ENCODE results near the gene UBE2D4. TPM values are rescaled to one million over a fixed set of nuclear protein-coding genes. Genes with fewer than 3 reads are reported as not detected.
"Not testable (repeated sequence)": the region's sequence is repeated elsewhere in the genome, so short reads cannot be mapped to it uniquely, and the experiment has no call there.

UBE2D4 gene
- total RNA-seq, 1 donor from 2014 or later, result 6.8 TPM

DNA sequence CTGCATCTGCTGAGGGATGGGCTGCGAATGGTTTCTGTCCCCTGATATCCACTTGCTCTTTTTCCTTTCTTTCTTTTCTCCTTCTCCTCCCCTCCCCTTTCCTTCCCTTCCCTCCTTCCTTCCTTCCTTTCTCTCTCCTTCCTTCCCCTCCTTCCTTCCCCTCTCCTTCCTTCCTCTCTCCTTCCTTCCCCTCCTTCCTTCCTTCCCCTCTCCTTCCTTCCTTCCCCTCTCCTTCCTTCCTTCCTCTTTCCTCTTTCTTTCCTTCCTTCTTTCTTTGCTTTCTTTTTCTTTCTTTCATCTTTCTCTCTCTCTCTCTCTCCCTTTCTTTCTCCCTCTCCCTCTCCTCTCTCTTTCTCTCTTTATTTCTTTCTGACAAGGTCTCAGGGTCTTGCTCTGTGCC, 51.3 kb downstream of the UBE2D4 start:
- no peaks in the 10 kb centered on the region for H4K20me1 ChIP-seq (ENCODE audit: low read depth)
- no peak overlapping the region for H3K4me3 ChIP-seq
- H3K27ac ChIP-seq, result no peak overlapping the region
- no peaks in the 10 kb centered on the region for H3K27me3 ChIP-seq
- Mint-ChIP-seq H3K4me1 (no peaks in the 10 kb centered on the region), H3K9me3 (no peaks in the 10 kb centered on the region), H3K4me3 (no peak overlapping the region), H3K27ac (no peak overlapping the region), H3K36me3 (no peaks in the 10 kb centered on the region), H3K27me3 (ENCODE audit: insufficient read depth, low read depth) (peaks cover 2% of the 10 kb centered on the region)
- no peaks in the 10 kb centered on the region for H3K9me3 ChIP-seq (ENCODE audit: low read depth)
- no peaks in the 10 kb centered on the region for H3K79me2 ChIP-seq (ENCODE audit: low read depth)
- no peaks in the 10 kb centered on the region for H3K4me1 ChIP-seq
- H3K4me2 ChIP-seq, result no peak overlapping the region
- no peaks in the 10 kb centered on the region for H3K36me3 ChIP-seq
- no peak overlapping the region for H2AFZ ChIP-seq (replicated peaks)
- no peaks in the 10 kb centered on the region for H3F3A ChIP-seq (ENCODE audit: low read depth)
- no peak overlapping the region for H3K9ac ChIP-seq
- TF ChIP-seq, protein P1, sequence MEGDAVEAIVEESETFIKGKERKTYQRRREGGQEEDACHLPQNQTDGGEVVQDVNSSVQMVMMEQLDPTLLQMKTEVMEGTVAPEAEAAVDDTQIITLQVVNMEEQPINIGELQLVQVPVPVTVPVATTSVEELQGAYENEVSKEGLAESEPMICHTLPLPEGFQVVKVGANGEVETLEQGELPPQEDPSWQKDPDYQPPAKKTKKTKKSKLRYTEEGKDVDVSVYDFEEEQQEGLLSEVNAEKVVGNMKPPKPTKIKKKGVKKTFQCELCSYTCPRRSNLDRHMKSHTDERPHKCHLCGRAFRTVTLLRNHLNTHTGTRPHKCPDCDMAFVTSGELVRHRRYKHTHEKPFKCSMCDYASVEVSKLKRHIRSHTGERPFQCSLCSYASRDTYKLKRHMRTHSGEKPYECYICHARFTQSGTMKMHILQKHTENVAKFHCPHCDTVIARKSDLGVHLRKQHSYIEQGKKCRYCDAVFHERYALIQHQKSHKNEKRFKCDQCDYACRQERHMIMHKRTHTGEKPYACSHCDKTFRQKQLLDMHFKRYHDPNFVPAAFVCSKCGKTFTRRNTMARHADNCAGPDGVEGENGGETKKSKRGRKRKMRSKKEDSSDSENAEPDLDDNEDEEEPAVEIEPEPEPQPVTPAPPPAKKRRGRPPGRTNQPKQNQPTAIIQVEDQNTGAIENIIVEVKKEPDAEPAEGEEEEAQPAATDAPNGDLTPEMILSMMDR (IDR thresholded peaks at IDR 0.05), result no peak
- no peak for TF ChIP-seq EZH2phosphoT487 (IDR thresholded peaks at IDR 0.05)
- no peak for TF ChIP-seq EZH2 (IDR thresholded peaks at IDR 0.05)
- DNase-seq (ENCODE audit: low spot score), result no peak

DNA sequence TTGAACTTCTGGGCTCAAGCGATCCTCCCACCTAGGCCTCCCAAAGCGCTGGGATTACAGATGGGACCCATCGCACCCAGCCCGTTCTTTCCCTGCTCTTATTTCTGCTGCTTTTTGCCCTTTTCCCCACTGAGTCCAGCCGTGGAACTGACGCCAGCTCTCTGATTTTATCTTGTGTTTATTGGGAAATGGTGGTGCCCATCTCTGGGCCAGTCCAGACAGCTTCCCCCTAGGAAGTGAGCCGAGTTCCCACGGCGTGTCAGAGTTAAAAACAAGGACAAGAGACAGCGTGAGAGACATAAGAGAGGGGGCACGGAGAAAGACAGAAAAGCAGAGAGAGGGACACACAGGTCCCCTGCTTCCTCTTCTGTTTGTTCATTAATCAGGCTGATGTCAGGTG, 51.9 kb downstream of the UBE2D4 start:
- H3K4me1 Mint-ChIP-seq; H3K27me3 Mint-ChIP-seq (ENCODE audit: insufficient read depth, low read depth); H3K4me1 ChIP-seq; H3K36me3 ChIP-seq; H3K4me3 Mint-ChIP-seq; H3K27me3 ChIP-seq; H2AFZ ChIP-seq (replicated peaks); H3K27ac Mint-ChIP-seq; H3K9me3 Mint-ChIP-seq; H3K9me3 ChIP-seq (ENCODE audit: low read depth); H3K79me2 ChIP-seq (ENCODE audit: low read depth); H3K4me3 ChIP-seq; H3F3A ChIP-seq (ENCODE audit: low read depth); H3K27ac ChIP-seq; H3K9ac ChIP-seq; H3K36me3 Mint-ChIP-seq; DNase-seq (ENCODE audit: low spot score); H3K4me2 ChIP-seq; H4K20me1 ChIP-seq (ENCODE audit: low read depth): not testable (repeated sequence)

DNA sequence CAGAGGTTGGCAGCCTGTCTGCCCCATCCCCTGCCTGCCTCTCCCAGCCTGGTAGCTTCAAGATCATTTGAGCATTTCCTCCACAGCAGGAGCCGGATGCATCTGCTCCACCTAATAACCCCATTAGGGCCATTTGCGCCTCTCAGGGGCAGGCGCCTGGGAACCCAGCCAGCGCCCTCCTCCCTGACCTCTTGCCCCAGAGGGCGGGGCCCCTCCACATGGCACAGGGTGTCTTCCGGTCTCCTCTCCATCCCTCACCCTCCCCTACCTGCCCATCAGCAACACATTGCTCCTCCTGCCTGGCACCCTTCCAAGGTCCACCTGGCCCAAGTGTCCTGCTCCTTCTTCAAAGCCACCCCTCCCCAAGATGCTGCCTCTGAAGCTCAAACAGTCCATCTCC, 56.6 kb downstream of the UBE2D4 start:
- DNase-seq (ENCODE audit: low spot score); H3K36me3 Mint-ChIP-seq; H3K9me3 Mint-ChIP-seq; H3F3A ChIP-seq (ENCODE audit: low read depth); H3K9ac ChIP-seq; H3K36me3 ChIP-seq; H3K9me3 ChIP-seq (ENCODE audit: low read depth); H3K27me3 ChIP-seq; H3K27ac Mint-ChIP-seq; H4K20me1 ChIP-seq (ENCODE audit: low read depth); H3K4me2 ChIP-seq; H3K79me2 ChIP-seq (ENCODE audit: low read depth); H3K4me1 ChIP-seq; H3K4me3 Mint-ChIP-seq; H3K27me3 Mint-ChIP-seq (ENCODE audit: insufficient read depth, low read depth); H2AFZ ChIP-seq (replicated peaks); H3K4me1 Mint-ChIP-seq; H3K27ac ChIP-seq; H3K4me3 ChIP-seq: not testable (repeated sequence)

DNA sequence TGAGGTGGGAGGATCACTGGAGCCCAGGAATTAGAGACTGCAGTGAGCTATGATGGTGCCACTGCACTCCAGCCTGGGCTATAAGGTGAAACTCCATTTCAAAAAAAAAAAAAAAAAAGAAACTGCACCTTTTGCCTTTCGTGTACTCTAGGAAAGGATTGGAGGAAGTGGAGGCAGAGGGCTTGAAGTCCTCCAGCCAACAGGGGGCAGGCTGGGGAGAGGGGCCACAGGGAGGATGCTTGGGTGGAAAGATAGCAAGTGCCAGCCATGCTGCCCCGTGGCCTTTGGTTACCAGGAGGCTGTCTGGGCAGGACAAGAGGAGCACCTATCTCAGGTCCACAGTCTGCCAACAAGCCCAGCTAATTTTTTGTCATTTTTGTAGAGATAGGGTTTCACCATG, 57.5 kb downstream of the UBE2D4 start:
- not testable (repeated sequence) for H3K27ac Mint-ChIP-seq, H3K27ac ChIP-seq

DNA sequence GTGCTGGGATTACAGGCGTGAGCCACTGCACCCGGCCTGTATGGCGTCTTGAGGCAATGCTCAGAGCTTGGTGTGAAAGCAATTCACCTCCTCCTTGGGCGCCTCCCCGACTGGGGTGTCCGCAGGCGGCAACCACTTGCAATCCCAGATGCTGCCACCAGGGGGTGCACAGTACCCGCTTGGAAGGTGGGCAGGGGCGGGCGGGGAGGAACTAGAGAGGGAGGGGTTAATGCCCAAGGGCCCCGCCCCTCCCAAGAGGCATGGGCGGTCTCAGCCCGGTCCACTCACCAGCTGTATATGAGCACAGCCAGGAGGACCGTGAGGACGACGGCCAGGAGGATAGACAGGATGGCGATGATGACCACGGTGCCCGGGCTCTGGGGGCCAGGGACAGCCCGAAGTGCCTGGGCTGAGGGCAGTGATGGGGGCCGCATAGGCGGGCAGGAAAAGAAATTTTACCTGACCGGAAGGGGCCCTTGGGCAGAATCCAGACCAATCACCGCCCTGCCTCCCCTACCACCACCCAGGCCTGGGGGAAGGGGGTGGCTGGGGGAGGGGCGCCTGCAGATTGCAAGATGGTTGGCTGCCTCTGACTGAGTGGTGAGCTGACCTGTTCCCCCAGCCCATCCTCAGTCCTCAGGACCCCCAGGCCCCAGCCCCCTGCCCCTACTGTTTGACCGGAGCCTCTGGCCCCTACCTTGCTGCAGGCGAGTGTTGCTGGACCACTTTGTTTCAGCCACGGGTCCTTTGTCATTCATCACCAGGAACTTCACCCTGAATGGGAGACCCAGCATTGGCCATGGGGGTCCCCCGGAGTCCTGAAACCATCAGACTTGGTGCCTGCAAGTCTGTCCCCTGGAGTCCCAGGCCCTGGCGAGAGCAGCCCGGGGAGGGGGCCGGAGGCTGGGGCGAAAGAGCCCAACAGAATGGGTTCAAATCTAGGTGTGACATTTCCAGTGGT, 59.9 kb downstream of the UBE2D4 start:
- peak; percentile 74 for DNase-seq (ENCODE audit: low spot score)
- H3K4me2 ChIP-seq, result peak overlapping the region; percentile 72
- H3K4me1 ChIP-seq; H3K27ac Mint-ChIP-seq; H3K79me2 ChIP-seq (ENCODE audit: low read depth); H3K4me3 Mint-ChIP-seq; H3F3A ChIP-seq (ENCODE audit: low read depth); H3K27me3 ChIP-seq; H3K27me3 Mint-ChIP-seq (ENCODE audit: insufficient read depth, low read depth); H3K9me3 ChIP-seq (ENCODE audit: low read depth); H3K9me3 Mint-ChIP-seq; H3K4me1 Mint-ChIP-seq; H3K36me3 ChIP-seq; H3K36me3 Mint-ChIP-seq; H4K20me1 ChIP-seq (ENCODE audit: low read depth); H3K27ac ChIP-seq; H3K9ac ChIP-seq: not testable (repeated sequence)
- H3K4me3 ChIP-seq, result peak overlapping the region; percentile 60
- H2AFZ ChIP-seq (replicated peaks), result peak overlapping the region; percentile 96
- TF ChIP-seq, protein P1 (IDR thresholded peaks at IDR 0.05), result peak; percentile 66

More for the DNA sequence above, 57.5 kb downstream of the UBE2D4 start:
- not testable (repeated sequence) for H3K4me3 ChIP-seq; H3K4me1 Mint-ChIP-seq; DNase-seq (ENCODE audit: low spot score); H3K4me3 Mint-ChIP-seq; H3K79me2 ChIP-seq (ENCODE audit: low read depth); H4K20me1 ChIP-seq (ENCODE audit: low read depth); H3K4me2 ChIP-seq; H3K9me3 ChIP-seq (ENCODE audit: low read depth); H3F3A ChIP-seq (ENCODE audit: low read depth); H3K9me3 Mint-ChIP-seq; H3K4me1 ChIP-seq; H3K36me3 Mint-ChIP-seq; H3K9ac ChIP-seq; H3K27me3 Mint-ChIP-seq (ENCODE audit: insufficient read depth, low read depth); H2AFZ ChIP-seq (replicated peaks); H3K36me3 ChIP-seq; H3K27me3 ChIP-seq

DNA sequence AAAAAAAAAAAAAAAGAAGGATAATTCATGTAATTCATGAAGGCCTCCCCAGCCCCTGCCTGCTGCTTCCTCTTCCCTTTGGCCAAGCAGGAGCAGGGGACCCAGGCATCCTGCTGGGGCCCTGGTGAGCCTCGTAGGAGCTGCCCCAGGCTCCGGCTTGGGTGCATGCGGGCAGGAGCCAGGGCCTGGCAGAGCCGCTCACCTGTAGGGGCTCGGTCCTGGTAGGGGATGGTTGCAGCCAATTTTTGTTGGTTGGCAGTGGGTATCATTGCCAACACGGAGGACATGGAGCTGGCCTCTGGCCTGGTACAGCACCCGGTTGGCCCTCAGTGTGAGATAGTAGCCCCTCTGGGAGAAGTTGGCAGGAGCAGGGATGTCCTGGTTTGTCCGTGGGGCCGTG, 61.2 kb downstream of the UBE2D4 start:
- H2AFZ ChIP-seq (replicated peaks); H3K27me3 ChIP-seq; H4K20me1 ChIP-seq (ENCODE audit: low read depth); H3K36me3 ChIP-seq; DNase-seq (ENCODE audit: low spot score); H3K4me1 Mint-ChIP-seq; H3K9me3 ChIP-seq (ENCODE audit: low read depth); H3K27ac ChIP-seq; H3K4me3 ChIP-seq; H3K9me3 Mint-ChIP-seq; H3K36me3 Mint-ChIP-seq; H3K27ac Mint-ChIP-seq; H3K79me2 ChIP-seq (ENCODE audit: low read depth); H3K4me1 ChIP-seq; H3K4me3 Mint-ChIP-seq; H3K4me2 ChIP-seq; H3K27me3 Mint-ChIP-seq (ENCODE audit: insufficient read depth, low read depth); H3K9ac ChIP-seq; H3F3A ChIP-seq (ENCODE audit: low read depth): not testable (repeated sequence)
